HL-60 (cell line): ENCODE measurements around the gene RHBDD2.

Source experiments
- CTCF ChIP-seq: IDR thresholded peaks from one replicate; pipeline ENCODE4 v1.5.1; 2011; ENCODE audit warnings: low read length, control low read depth, inconsistent platforms; ENCODE audit not compliant: insufficient read depth
- REST ChIP-seq: IDR thresholded peaks from 2 replicates; pipeline ENCODE4 v1.6.1; 2012; ENCODE audit warnings: low read depth; ENCODE audit not compliant: insufficient replicate concordance

- TF ChIP-seq CTCF (no peak), REST (no peak)
Observed at GRCh38 chr7:75937958-75938786, 59.3 kb downstream of the RHBDD2 start.
